Measurements from ENCODE around the gene DUT. TPM values are rescaled to one million over a fixed set of nuclear protein-coding genes. Genes with fewer than 3 reads are reported as not detected.

The DUT gene
- total and polyA plus RNA-seq, 4 donors, result 54.8 to 149 (median 76.7) TPM

DNA sequence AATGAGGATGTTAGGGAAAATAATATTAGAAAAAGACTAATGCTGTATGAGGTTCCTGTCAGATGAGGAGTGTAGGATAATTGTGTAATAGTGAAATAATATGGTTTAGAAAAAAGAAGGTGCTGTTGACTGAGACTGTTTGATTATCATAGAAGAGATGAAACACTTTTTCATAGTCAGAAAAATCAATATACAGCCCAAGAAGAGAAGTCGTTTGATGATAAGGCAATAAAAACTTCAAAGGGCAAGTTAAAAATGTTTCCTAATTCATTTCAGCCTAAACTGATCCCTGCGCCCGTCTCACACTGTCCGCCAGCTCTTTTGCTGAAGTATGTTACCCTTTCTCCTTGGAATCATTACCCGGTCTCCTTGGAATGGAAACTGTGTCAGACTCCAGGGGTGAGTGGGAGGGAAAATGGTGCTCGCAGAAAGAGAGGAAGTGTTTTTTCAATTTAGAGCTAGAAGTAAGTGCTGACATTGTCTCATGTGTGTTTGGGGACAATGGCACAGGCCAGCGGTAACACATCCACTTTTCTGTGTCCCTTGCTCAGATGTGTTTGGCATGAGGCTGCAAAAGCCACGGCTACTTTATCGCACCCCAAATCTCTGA lies 23.6 kb downstream of the DUT start:
- 27 to 30% methylated on average over 9 of the region's 9 CpGs for WGBS, 2 donors
- Histone ChIP-seq H3K36me3 (ENCODE audit: control insufficient read depth in 1 of 2, insufficient read depth in 2 of 2, low read length in 1 of 2) (no peaks in the 10 kb centered on the region), H3K27ac (ENCODE audit: low read depth in 1 of 2, low read length in 2 of 2) (no peak overlapping the region), H3K4me1 (ENCODE audit: control insufficient read depth in 1 of 2, insufficient read depth in 2 of 2, low read length in 2 of 2) (no peaks in the 10 kb centered on the region), H3K27me3 (ENCODE audit: control insufficient read depth in 1 of 2, insufficient read depth in 2 of 2, low read length in 1 of 2) (no peaks in the 10 kb centered on the region), H3K9me3 (ENCODE audit: control insufficient read depth, low read length) (no peaks in the 10 kb centered on the region), H3K4me3 (ENCODE audit: low read length in 2 of 2) (no peak overlapping the region)
- DNase-seq (no peak), ATAC-seq (ENCODE audit: low FRiP score) (peak; percentile 54)
- intact Hi-C loops (cut with DNase I), result loop anchor here (5.0 to 10.0 kb wide), 8 partner anchors 38 to 1790 kb away; partner anchors contain the start of genes FBN1 (in 2 of the 2) and CEP152 (in 1 of the 2)

DNA sequence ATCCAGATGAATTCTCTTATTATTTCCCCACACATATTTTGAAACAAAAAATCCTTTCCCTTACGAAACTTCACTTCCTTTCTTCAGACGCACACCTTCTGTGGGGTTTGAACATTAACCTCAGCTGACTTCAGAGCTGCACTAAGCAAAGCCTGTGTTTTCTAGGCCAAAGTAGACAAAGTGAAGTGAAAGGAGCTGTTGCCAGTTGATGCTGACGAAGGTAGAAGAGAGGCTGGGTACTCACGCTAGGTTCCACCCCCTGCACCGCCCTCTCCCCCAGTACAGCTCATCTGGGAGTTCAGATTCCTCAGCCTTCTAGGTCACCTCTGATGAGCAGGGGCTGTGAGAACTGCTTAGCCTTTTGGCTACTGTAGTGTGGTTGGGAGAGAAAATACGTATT lies 24.1 kb downstream of the DUT start:
- Histone ChIP-seq H3K27ac (ENCODE audit: low read depth in 1 of 2, low read length in 2 of 2) (no peak overlapping the region), H3K4me1 (ENCODE audit: control insufficient read depth in 1 of 2, insufficient read depth in 2 of 2, low read length in 2 of 2) (no peaks in the 10 kb centered on the region), H3K27me3 (ENCODE audit: control insufficient read depth in 1 of 2, insufficient read depth in 2 of 2, low read length in 1 of 2) (no peaks in the 10 kb centered on the region), H3K4me3 (ENCODE audit: low read length in 2 of 2) (no peak overlapping the region), H3K9me3 (ENCODE audit: control insufficient read depth, low read length) (no peaks in the 10 kb centered on the region), H3K36me3 (ENCODE audit: control insufficient read depth in 1 of 2, insufficient read depth in 2 of 2, low read length in 1 of 2) (no peaks in the 10 kb centered on the region)
- ATAC-seq (ENCODE audit: low FRiP score) (no peak), DNase-seq (no peak)
- intact Hi-C loops (cut with DNase I), result loop anchor here (5.0 to 10.0 kb wide), 7 partner anchors 37 to 1789 kb away; partner anchors contain the start of genes FBN1 (in 2 of the 2) and CEP152 (in 1 of the 2)
- WGBS, 2 donors, result 35 to 39% methylated on average over 6 of the region's 6 CpGs

DNA sequence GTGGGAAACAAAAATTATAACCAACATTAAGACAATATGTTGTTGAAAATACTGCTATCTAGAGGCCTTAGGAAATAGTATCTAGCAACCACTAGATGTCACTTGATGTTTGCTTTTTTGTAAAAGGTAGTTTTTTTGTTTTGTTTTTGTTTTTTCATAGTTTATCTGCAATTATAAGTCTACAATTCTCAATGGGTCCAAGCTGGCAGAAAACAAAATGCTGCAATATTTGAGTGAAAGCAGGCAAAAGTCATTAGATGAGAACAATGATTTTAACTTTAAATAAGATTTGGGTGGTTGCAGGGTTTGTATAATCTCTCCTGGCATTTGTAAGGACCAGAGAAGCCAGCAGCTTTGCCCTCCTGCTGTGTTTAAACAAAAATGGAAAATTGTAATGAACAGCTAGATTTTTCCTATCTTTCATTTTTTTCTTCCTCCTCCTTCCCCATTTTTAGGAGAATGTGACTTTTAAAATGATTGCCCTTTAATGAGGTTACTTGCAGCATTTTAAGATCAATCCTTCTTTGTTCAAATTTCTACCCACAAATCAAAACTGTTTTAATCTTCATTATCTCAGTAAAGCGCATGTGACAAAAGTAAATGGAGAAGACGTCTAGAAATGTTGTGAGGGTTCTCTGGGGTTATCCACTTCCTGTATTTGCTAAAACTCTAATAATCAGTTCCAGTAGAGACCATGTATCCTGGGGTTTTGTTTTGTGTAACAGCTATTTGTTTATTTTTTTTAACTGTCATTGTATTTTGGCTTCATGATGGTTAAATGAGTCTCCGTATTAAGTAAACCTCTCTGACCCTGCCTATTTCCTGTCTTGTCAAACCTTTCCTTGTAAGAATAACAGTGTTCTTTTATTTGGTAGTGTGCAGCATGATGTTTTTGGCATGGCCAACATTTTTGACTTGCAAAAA lies 27.3 kb downstream of the DUT start:
- WGBS, 2 donors, result 2% methylated on average over 3 of the region's 3 CpGs
- no peaks in the 10 kb centered on the region for H3K27me3 ChIP-seq (ENCODE audit: control insufficient read depth in 1 of 2, insufficient read depth in 2 of 2, low read length in 1 of 2)
- intact Hi-C loops (cut with DNase I), result loop anchor here (5.0 to 10.0 kb wide), 7 partner anchors 34 to 1786 kb away; partner anchors contain the start of genes FBN1 (in 2 of the 2) and CEP152 (in 1 of the 2)
- no peak overlapping the region for H3K4me3 ChIP-seq (ENCODE audit: low read length in 2 of 2)
- H3K27ac ChIP-seq (ENCODE audit: low read depth in 1 of 2, low read length in 2 of 2), result no peak overlapping the region
- H3K9me3 ChIP-seq (ENCODE audit: control insufficient read depth, low read length), result no peaks in the 10 kb centered on the region
- ATAC-seq (ENCODE audit: low FRiP score) (peak; percentile 66), DNase-seq (no peak)
- H3K36me3 ChIP-seq (ENCODE audit: control insufficient read depth in 1 of 2, insufficient read depth in 2 of 2, low read length in 1 of 2), result no peaks in the 10 kb centered on the region
- H3K4me1 ChIP-seq (ENCODE audit: control insufficient read depth in 1 of 2, insufficient read depth in 2 of 2, low read length in 2 of 2), result no peaks in the 10 kb centered on the region

DNA sequence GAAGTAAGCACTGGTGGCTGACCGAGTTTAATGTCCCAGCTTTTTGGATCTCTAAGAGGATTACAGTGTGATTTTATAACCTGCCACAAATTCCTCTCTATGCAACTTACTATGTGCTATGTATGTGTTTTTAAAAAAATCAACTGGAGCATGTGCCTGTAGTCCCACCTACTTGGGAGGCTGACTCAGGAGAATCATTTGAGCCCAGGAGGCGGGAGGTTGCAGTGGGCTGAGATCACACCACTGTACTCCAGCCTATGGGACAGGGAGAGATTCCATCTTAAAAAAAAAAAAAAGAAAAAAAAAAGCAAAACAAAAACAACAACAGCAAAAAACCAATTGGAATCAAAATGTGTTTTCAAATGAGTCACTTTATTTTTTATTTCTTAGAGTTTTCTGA lies 29.6 kb downstream of the DUT start:
- Histone ChIP-seq H3K4me3 (ENCODE audit: low read length in 2 of 2) (no peak overlapping the region), H3K9me3 (ENCODE audit: control insufficient read depth, low read length) (no peaks in the 10 kb centered on the region), H3K4me1 (ENCODE audit: control insufficient read depth in 1 of 2, insufficient read depth in 2 of 2, low read length in 2 of 2) (no peaks in the 10 kb centered on the region), H3K36me3 (ENCODE audit: control insufficient read depth in 1 of 2, insufficient read depth in 2 of 2, low read length in 1 of 2) (no peaks in the 10 kb centered on the region), H3K27me3 (ENCODE audit: control insufficient read depth in 1 of 2, insufficient read depth in 2 of 2, low read length in 1 of 2) (no peaks in the 10 kb centered on the region), H3K27ac (ENCODE audit: low read depth in 1 of 2, low read length in 2 of 2) (no peak overlapping the region)
- no peak for ATAC-seq (ENCODE audit: low FRiP score)
- 86 to 90% methylated on average over 2 of the region's 2 CpGs for whole genome bisulfite sequencing, 2 donors
- DNase-seq, result no peak
- intact Hi-C loops (cut with DNase I), result no loop called here

DNA sequence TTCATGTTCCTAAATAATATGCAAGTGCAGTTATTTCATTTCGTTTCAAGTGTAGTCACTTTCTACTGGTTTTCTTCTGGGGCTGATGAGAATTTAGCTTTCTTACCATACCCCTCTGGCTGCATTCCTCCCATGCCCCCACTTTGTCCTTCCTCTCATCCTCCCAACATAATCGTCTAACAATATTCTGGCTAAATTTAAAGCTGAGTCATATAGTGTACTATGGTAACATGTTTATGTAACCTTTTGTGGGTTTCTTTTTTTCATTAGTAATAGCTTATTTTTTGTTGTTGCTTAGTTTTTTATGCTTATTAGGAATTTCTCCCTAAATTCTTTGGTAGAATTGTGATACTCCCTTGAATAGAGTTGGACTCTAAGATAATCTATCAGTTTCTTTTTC lies 30.5 kb downstream of the DUT start:
- H3K4me1 ChIP-seq (ENCODE audit: control insufficient read depth in 1 of 2, insufficient read depth in 2 of 2, low read length in 2 of 2), result no peaks in the 10 kb centered on the region
- 58 to 70% methylated on average over 2 of the region's 2 CpGs for WGBS, 2 donors
- intact Hi-C loops (cut with DNase I), result no loop called here
- no peaks in the 10 kb centered on the region for H3K36me3 ChIP-seq (ENCODE audit: control insufficient read depth in 1 of 2, insufficient read depth in 2 of 2, low read length in 1 of 2)
- no peak for DNase-seq
- H3K9me3 ChIP-seq (ENCODE audit: control insufficient read depth, low read length), result no peaks in the 10 kb centered on the region
- no peak overlapping the region for H3K4me3 ChIP-seq (ENCODE audit: low read length in 2 of 2)
- H3K27me3 ChIP-seq (ENCODE audit: control insufficient read depth in 1 of 2, insufficient read depth in 2 of 2, low read length in 1 of 2), result no peaks in the 10 kb centered on the region
- no peak for ATAC-seq (ENCODE audit: low FRiP score)
- H3K27ac ChIP-seq (ENCODE audit: low read depth in 1 of 2, low read length in 2 of 2), result no peak overlapping the region

DNA sequence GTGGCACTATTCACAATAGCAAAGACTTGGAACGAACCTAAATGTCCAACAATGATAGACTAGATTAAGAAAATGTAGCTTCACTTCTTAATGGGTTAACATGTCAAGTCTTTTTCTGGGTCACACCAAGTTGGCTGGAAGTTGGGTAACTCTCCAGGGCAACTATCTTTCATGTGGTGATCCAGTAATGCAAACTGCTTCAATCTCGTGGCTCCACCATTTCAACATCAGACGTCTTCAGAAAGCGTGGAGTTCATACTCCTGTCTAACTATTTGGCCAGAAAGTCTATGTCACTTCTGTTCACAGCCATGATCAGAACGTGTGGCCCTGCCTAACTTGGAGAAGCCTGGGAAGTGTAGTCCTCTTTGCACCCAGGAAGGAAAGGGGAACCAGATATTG lies 32.2 kb downstream of the DUT start:
- Histone ChIP-seq H3K4me3 (ENCODE audit: low read length in 2 of 2) (no peak overlapping the region), H3K27ac (ENCODE audit: low read depth in 1 of 2, low read length in 2 of 2) (no peak overlapping the region), H3K27me3 (ENCODE audit: control insufficient read depth in 1 of 2, insufficient read depth in 2 of 2, low read length in 1 of 2) (no peaks in the 10 kb centered on the region), H3K36me3 (ENCODE audit: control insufficient read depth in 1 of 2, insufficient read depth in 2 of 2, low read length in 1 of 2) (no peaks in the 10 kb centered on the region), H3K4me1 (ENCODE audit: control insufficient read depth in 1 of 2, insufficient read depth in 2 of 2, low read length in 2 of 2) (no peaks in the 10 kb centered on the region), H3K9me3 (ENCODE audit: control insufficient read depth, low read length) (no peaks in the 10 kb centered on the region)
- no peak for ATAC-seq (ENCODE audit: low FRiP score)
- intact Hi-C loops (cut with DNase I), result no loop called here
- no peak for DNase-seq
- 45 to 59% methylated on average over 5 of the region's 5 CpGs for WGBS, 2 donors

DNA sequence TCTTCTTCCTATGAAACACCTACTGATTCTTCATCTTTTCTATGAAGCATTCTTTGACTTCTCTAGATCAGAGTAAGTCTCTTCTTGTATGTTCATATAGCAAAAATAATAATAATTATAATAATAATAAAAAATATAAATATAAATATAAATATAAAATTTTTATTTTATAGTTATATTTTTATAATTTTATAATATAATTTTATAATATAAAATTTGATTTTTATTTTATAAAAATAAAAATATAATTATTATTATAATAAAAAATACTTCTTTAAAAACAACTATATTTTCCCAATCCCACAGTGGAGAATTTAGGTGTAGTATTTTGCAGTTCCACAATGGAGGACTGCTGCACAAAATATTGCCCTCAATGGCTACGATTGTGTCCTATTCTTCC lies 34.3 kb downstream of the DUT start:
- ATAC-seq (ENCODE audit: low FRiP score) (no peak), DNase-seq (no peak)
- intact Hi-C loops (cut with DNase I), result no loop called here
- Histone ChIP-seq H3K4me3 (ENCODE audit: low read length in 2 of 2) (no peak overlapping the region), H3K4me1 (ENCODE audit: control insufficient read depth in 1 of 2, insufficient read depth in 2 of 2, low read length in 2 of 2) (no peaks in the 10 kb centered on the region), H3K27me3 (ENCODE audit: control insufficient read depth in 1 of 2, insufficient read depth in 2 of 2, low read length in 1 of 2) (no peaks in the 10 kb centered on the region), H3K36me3 (ENCODE audit: control insufficient read depth in 1 of 2, insufficient read depth in 2 of 2, low read length in 1 of 2) (no peaks in the 10 kb centered on the region), H3K27ac (ENCODE audit: low read depth in 1 of 2, low read length in 2 of 2) (no peak overlapping the region), H3K9me3 (ENCODE audit: control insufficient read depth, low read length) (no peaks in the 10 kb centered on the region)
- WGBS, 2 donors, result 97 to 98% methylated on average over 1 of the region's 1 CpG

DNA sequence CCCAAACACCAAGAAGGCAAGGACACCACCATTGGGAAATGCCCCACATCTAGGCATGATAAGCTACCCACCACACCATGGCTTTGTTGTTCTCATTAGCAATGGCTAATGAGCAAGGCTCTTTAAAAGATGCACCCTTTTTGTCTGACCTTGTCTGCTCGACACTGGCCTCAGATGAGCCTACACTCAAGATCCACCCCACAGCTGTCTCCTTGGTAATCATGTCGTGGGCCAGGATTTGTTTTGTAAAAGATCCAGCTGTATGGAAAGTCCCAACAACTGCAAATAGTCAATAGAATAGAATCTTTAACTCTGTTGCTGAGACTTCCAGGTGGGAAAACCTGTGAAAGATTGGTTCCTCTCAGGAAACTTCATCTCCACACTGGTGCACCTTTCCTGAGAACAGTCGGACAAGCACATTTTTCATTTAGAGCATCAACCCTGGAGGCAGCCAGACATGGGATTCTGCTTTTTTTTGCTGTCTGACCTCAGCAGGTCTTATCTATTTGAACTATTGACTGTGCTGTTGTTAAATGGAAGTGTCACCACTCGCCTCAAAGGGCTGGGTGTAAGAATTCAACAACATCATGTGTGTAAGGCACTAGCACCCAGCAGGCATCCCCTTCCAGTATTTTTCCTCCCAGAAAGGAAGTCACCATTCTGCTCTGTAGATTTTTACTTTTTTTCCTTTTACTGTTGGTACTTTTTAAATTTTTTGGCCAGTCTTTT lies 35.5 kb downstream of the DUT start:
- Histone ChIP-seq H3K4me1 (ENCODE audit: control insufficient read depth in 1 of 2, insufficient read depth in 2 of 2, low read length in 2 of 2) (no peaks in the 10 kb centered on the region), H3K36me3 (ENCODE audit: control insufficient read depth in 1 of 2, insufficient read depth in 2 of 2, low read length in 1 of 2) (no peaks in the 10 kb centered on the region), H3K27me3 (ENCODE audit: control insufficient read depth in 1 of 2, insufficient read depth in 2 of 2, low read length in 1 of 2) (no peaks in the 10 kb centered on the region), H3K27ac (ENCODE audit: low read depth in 1 of 2, low read length in 2 of 2) (no peak overlapping the region), H3K4me3 (ENCODE audit: low read length in 2 of 2) (no peak overlapping the region), H3K9me3 (ENCODE audit: control insufficient read depth, low read length) (no peaks in the 10 kb centered on the region)
- intact Hi-C loops (cut with DNase I), result no loop called here
- ATAC-seq (ENCODE audit: low FRiP score), result no peak
- WGBS, 2 donors, result 82 to 88% methylated on average over 4 of the region's 4 CpGs
- no peak for DNase-seq

Data from aorta (tissue), 5 donors.